ENCODE data around the gene ACTL7B.
"Not testable (repeated sequence)": the region's sequence is repeated elsewhere in the genome, so short reads cannot be mapped to it uniquely, and the experiment has no call there.

Gene ACTL7B

GRCh38 chr9:108903420-108904103 is 47.8 kb upstream of the ACTL7B start:
- Histone ChIP-seq H3K79me2 (ENCODE audit: insufficient read depth, low read length) (no peaks in the 10 kb centered on the region), H3K9me3 (ENCODE audit: insufficient read depth, low read length) (no peaks in the 10 kb centered on the region), H3K27me3 (ENCODE audit: low read length) (no peaks in the 10 kb centered on the region), H3K9me2 (replicated peaks; ENCODE audit: insufficient read depth, low read length) (no peaks in the 10 kb centered on the region), H3K36me3 (ENCODE audit: low read length) (no peaks in the 10 kb centered on the region; the same call in 1 of the 2 replicates), H3K9ac (ENCODE audit: low read length) (no peak overlapping the region), H3K4me3 (ENCODE audit: insufficient read depth, low read length, poor library complexity, severe bottlenecking) (no peak overlapping the region), H3K27ac (ENCODE audit: low read depth, low read length) (no peak overlapping the region), H4K20me1 (ENCODE audit: low read depth, low read length) (no peaks in the 10 kb centered on the region), H3K4me2 (ENCODE audit: low read depth, low read length, poor library complexity, severe bottlenecking) (no peak overlapping the region), H2AFZ (ENCODE audit: low read depth, low read length, severe bottlenecking) (no peak overlapping the region), H3F3A (ENCODE audit: insufficient read depth) (no peaks in the 10 kb centered on the region)
- TF ChIP-seq EZH2phosphoT487 (conservative IDR thresholded peaks at IDR 0.05; ENCODE audit: low read length) (no peak), CTCF (IDR thresholded peaks at IDR 0.05; ENCODE audit: insufficient read depth, low read length, poor library complexity, severe bottlenecking) (no peak)

GRCh38 chr9:108900176-108900575 is 44.4 kb upstream of the ACTL7B start:
- TF ChIP-seq CTCF (IDR thresholded peaks at IDR 0.05; ENCODE audit: insufficient read depth, low read length, poor library complexity, severe bottlenecking) (no peak), EZH2phosphoT487 (conservative IDR thresholded peaks at IDR 0.05; ENCODE audit: low read length) (no peak)
- no peaks in the 10 kb centered on the region for H3K9me3 ChIP-seq (ENCODE audit: insufficient read depth, low read length)
- H3K27me3 ChIP-seq (ENCODE audit: low read length): no peaks in the 10 kb centered on the region
- no peak overlapping the region for H3K27ac ChIP-seq (ENCODE audit: low read depth, low read length)
- no peaks in the 10 kb centered on the region for H3F3A ChIP-seq (ENCODE audit: insufficient read depth)
- no peaks in the 10 kb centered on the region for H3K79me2 ChIP-seq (ENCODE audit: insufficient read depth, low read length)
- H2AFZ ChIP-seq (ENCODE audit: low read depth, low read length, severe bottlenecking): no peak overlapping the region
- peaks cover 4% of the 10 kb centered on the region; the same call in 1 of the 2 replicates for H3K36me3 ChIP-seq (ENCODE audit: low read length)
- H3K9ac ChIP-seq (ENCODE audit: low read length): no peak overlapping the region
- no peak overlapping the region for H3K4me2 ChIP-seq (ENCODE audit: low read depth, low read length, poor library complexity, severe bottlenecking)
- H3K9me2 ChIP-seq (replicated peaks; ENCODE audit: insufficient read depth, low read length): no peaks in the 10 kb centered on the region
- H4K20me1 ChIP-seq (ENCODE audit: low read depth, low read length): no peaks in the 10 kb centered on the region
- no peak overlapping the region for H3K4me3 ChIP-seq (ENCODE audit: insufficient read depth, low read length, poor library complexity, severe bottlenecking)

GRCh38 chr9:108899023-108899695 is 43.4 kb upstream of the ACTL7B start:
- not testable (repeated sequence) for H2AFZ ChIP-seq (ENCODE audit: low read depth, low read length, severe bottlenecking); H3K79me2 ChIP-seq (ENCODE audit: insufficient read depth, low read length); H3K4me3 ChIP-seq (ENCODE audit: insufficient read depth, low read length, poor library complexity, severe bottlenecking); H3F3A ChIP-seq (ENCODE audit: insufficient read depth); H3K27ac ChIP-seq (ENCODE audit: low read depth, low read length); H3K9me2 ChIP-seq (replicated peaks; ENCODE audit: insufficient read depth, low read length); H4K20me1 ChIP-seq (ENCODE audit: low read depth, low read length); H3K9ac ChIP-seq (ENCODE audit: low read length); H3K9me3 ChIP-seq (ENCODE audit: insufficient read depth, low read length); H3K36me3 ChIP-seq (ENCODE audit: low read length); H3K27me3 ChIP-seq (ENCODE audit: low read length); H3K4me2 ChIP-seq (ENCODE audit: low read depth, low read length, poor library complexity, severe bottlenecking)

All from SU-DHL-6 (cell line).